Astrocyte (in vitro differentiated cells and primary cell): Measurements from ENCODE around the gene SFPQ.
"Not testable (repeated sequence)": the region's sequence is repeated elsewhere in the genome, so short reads cannot be mapped to it uniquely, and the experiment has no call there.

Experiments used
- EZH2 ChIP-seq: IDR thresholded peaks from 2 replicates; pipeline ENCODE4 v1.6.1; 2012; ENCODE audit warnings: mild to moderate bottlenecking, low read length, inconsistent platforms; ENCODE audit not compliant: insufficient read depth
- TF ChIP-seq, protein P1 (sequence below): IDR thresholded peaks from 2 replicates; pipeline ENCODE4 v1.5.1; 2011; ENCODE audit warnings: low read depth, mild to moderate bottlenecking, inconsistent platforms, low read length, moderate library complexity; ENCODE audit not compliant: insufficient read depth

DNA sequence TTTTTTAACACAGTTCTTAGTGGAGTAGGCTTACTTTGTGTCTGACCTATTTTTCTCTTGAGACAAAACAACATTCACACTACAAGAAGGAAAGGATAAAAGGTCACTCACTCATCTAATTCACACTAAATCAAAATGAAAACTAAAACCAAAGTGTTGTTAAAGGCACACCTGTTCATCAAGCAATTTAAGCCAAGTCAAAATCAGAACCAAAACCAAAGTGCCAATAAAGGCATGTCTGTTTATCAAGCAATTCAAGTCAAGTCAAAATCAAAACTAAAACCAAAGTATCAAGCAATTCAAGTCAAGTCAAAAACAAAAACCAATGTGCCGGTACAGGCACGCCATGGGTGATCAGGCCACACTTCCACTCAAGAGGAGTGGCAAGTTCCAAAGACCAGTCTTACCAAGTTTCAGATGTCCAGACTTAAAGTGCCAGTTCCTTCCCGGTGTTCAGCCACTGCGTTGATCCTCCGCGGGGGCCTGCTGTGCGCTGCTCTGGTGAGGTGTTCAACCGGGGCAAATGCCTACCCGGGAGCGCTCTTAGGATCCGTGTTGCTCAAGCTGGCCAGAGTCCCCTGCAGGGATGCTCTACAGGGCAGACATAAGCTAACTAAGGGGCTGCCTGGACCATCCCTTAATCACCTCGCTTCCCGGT lies 46.9 kb downstream of the SFPQ start:
- TF ChIP-seq, protein P1, sequence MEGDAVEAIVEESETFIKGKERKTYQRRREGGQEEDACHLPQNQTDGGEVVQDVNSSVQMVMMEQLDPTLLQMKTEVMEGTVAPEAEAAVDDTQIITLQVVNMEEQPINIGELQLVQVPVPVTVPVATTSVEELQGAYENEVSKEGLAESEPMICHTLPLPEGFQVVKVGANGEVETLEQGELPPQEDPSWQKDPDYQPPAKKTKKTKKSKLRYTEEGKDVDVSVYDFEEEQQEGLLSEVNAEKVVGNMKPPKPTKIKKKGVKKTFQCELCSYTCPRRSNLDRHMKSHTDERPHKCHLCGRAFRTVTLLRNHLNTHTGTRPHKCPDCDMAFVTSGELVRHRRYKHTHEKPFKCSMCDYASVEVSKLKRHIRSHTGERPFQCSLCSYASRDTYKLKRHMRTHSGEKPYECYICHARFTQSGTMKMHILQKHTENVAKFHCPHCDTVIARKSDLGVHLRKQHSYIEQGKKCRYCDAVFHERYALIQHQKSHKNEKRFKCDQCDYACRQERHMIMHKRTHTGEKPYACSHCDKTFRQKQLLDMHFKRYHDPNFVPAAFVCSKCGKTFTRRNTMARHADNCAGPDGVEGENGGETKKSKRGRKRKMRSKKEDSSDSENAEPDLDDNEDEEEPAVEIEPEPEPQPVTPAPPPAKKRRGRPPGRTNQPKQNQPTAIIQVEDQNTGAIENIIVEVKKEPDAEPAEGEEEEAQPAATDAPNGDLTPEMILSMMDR = not testable (repeated sequence)
- not testable (repeated sequence) for TF ChIP-seq EZH2
